HEK293 (cell line): ENCODE measurements around the gene EDDM13.

Experiments
- CTCF ChIA-PET: fragments of 350-600 bp; formaldehyde crosslinking; extraction: SDS; loops from one replicate; lab custom pipeline; 2021; ENCODE audit warnings: antibody characterized with exemption; lab: Yijun Ruan, JAX
- POLR2A ChIA-PET: fragments of 300-600 bp; formaldehyde crosslinking; extraction: SDS; loops from one replicate; lab custom pipeline; 2020; ENCODE audit warnings: antibody characterized with exemption, inconsistent platforms; lab: Yijun Ruan, JAX
- H3K27ac ChIP-seq: fragments of 200-500 bp; sonication (Bioruptor generic); 2 replicates; pipeline ENCODE4 v1.5.1; 2014; ENCODE audit warnings: low read depth, low read length, control low read depth, inconsistent platforms; ENCODE audit errors: extremely low read depth
- H3K36me3 ChIP-seq, 2 experiments: fragments of 200-500 bp in 1 of 2; sonication (Bioruptor generic) in 1 of 2; 1 replicate in 1 of 2; 2 replicates in 1 of 2; pipeline ENCODE4 v1.5.1; 2014 to 2017; ENCODE audit warnings: inconsistent platforms in 2 of 2, low read length in 2 of 2; ENCODE audit not compliant: control insufficient read depth in 2 of 2, insufficient read depth in 1 of 2
- H3K4me1 ChIP-seq: fragments of 200-500 bp; sonication (Bioruptor generic); 2 replicates; pipeline ENCODE4 v1.5.1; 2014; ENCODE audit warnings: mild to moderate bottlenecking, low read length, inconsistent platforms; ENCODE audit not compliant: control insufficient read depth, insufficient read depth
- H3K4me3 ChIP-seq: 2 replicates; pipeline ENCODE4 v1.5.1; 2011; ENCODE audit warnings: low read depth, mild to moderate bottlenecking, control low read depth, low read length, moderate library complexity
- H3K9me3 ChIP-seq: fragments of 200-500 bp; sonication (Bioruptor generic); 2 replicates; pipeline ENCODE4 v1.5.1; 2014; ENCODE audit warnings: low read depth, low read length, inconsistent platforms; ENCODE audit not compliant: control insufficient read depth, insufficient read depth
- HIC1 ChIP-seq: fragments of 450-650 bp; formaldehyde crosslinking; IDR thresholded peaks from 2 replicates; pipeline ENCODE4 v1.5.1; 2016; ENCODE audit warnings: missing biosample characterization, missing genetic modification characterization
- SETDB1 ChIP-seq: IDR thresholded peaks from one replicate; pipeline ENCODE4 v1.6.1; 2017; ENCODE audit warnings: mild to moderate bottlenecking, low read length, moderate library complexity, mixed read lengths; ENCODE audit not compliant: insufficient read length
- SP7 ChIP-seq: fragments of 450-650 bp; formaldehyde crosslinking; IDR thresholded peaks from 2 replicates; pipeline ENCODE4 v1.5.1; 2016; ENCODE audit warnings: missing biosample characterization, missing genetic modification characterization
- TSHZ1 ChIP-seq: fragments of 450-650 bp; formaldehyde crosslinking; IDR thresholded peaks from 2 replicates; pipeline ENCODE4 v1.5.1; 2016; ENCODE audit warnings: missing biosample characterization, missing genetic modification characterization, borderline replicate concordance
- ZBTB11 ChIP-seq: fragments of 450-650 bp; formaldehyde crosslinking; conservative IDR thresholded peaks from 2 replicates; pipeline ENCODE4 v1.5.1; 2016; ENCODE audit warnings: low read depth, missing biosample characterization, missing genetic modification characterization
- ZNF23 ChIP-seq: fragments of 450-650 bp; formaldehyde crosslinking; IDR thresholded peaks from 2 replicates; pipeline ENCODE4 v1.5.1; 2016; ENCODE audit warnings: missing biosample characterization, missing genetic modification characterization, borderline replicate concordance
- ZNF473 ChIP-seq: fragments of 450-650 bp; formaldehyde crosslinking; IDR thresholded peaks from 2 replicates; pipeline ENCODE4 v1.5.1; 2017; ENCODE audit warnings: missing biosample characterization, missing genetic modification characterization

EDDM13 gene

GRCh38 chr19:56347163-56347778 lies 74.7 kb downstream of the EDDM13 start:
- Histone ChIP-seq H3K4me3 (no peak overlapping the region), H3K36me3 (no peaks in the 10 kb centered on the region), H3K27ac (no peak overlapping the region), H3K9me3 (peaks cover 4% of the 10 kb centered on the region; the same call in 1 of the 2 replicates), H3K4me1 (no peaks in the 10 kb centered on the region)
- TF ChIP-seq ZNF23 (no peak), SETDB1 (no peak), HIC1 (no peak)
- ChIA-PET CTCF (interaction anchor here (1.1 to 2.9 kb wide), 7 partner anchors 9 to 266 kb away, joined by 3 to 15 read pairs (median 5); no protein-coding TSS in a partner anchor), POLR2A (no interaction called here)

GRCh38 chr19:56348289-56348877 lies 75.8 kb downstream of the EDDM13 start:
- Histone ChIP-seq H3K4me1 (no peaks in the 10 kb centered on the region), H3K36me3 (no peaks in the 10 kb centered on the region), H3K27ac (no peak overlapping the region), H3K4me3 (no peak overlapping the region), H3K9me3 (no peaks in the 10 kb centered on the region; the same call in 1 of the 2 replicates)
- POLR2A ChIA-PET = interaction anchor here (1.1 kb wide), 1 partner anchor 19 kb away, joined by 3 read pairs; no protein-coding TSS in a partner anchor
- CTCF ChIA-PET = interaction anchor here (0.6 to 2.9 kb wide), 15 partner anchors 10 to 267 kb away, joined by 3 to 15 read pairs (median 4); no protein-coding TSS in a partner anchor
- TF ChIP-seq TSHZ1 (tag by site-specific recombination) (no peak), HIC1 (no peak), SP7 (tag by site-specific recombination) (no peak), ZNF473 (tag by site-specific recombination) (no peak), ZBTB11 (no peak)
